Measurements from ENCODE around the gene NTN1. TPM values are rescaled to one million over a fixed set of nuclear protein-coding genes. Genes with fewer than 3 reads are reported as not detected.

The NTN1 gene
- total and polyA plus RNA-seq, 2 of the 13 experiments (the other 11 are each of a cell fraction or from before 2014, with no cell fraction given) = 0.04 to 0.05 TPM

GRCh38 chr17:9011001-9011400, 10.3 kb upstream of the NTN1 start:
- no peak overlapping the region for H3K4me2 ChIP-seq (ENCODE audit: low read depth, low read length)
- BruUV-seq (replicated peaks) = no TSS peak
- no peaks in the 10 kb centered on the region for H4K20me1 ChIP-seq (ENCODE audit: insufficient read depth, low read length)
- POLR2A ChIA-PET = no interaction called here
- no peak overlapping the region for H2AFZ ChIP-seq (ENCODE audit: low read length)
- H3K4me3 ChIP-seq (replicated peaks in 1 of 3; ENCODE audit: insufficient read depth in 1 of 3, low read depth in 2 of 3, low read length in 3 of 3) = no peak overlapping the region
- no peaks in the 10 kb centered on the region for H3K36me3 ChIP-seq (replicated peaks in 1 of 2; ENCODE audit: control insufficient read depth in 1 of 2, insufficient read depth in 2 of 2, low read length in 2 of 2)
- 17% methylated on average over 5 of the region's 7 CpGs for WGBS (ENCODE audit: low lambda C conversion rate)
- CTCF ChIA-PET (ENCODE audit: low intra/inter-chr PET ratio, low total read pairs) = no interaction called here
- FAIRE-seq = no peak
- no peak overlapping the region for H3K9ac ChIP-seq (ENCODE audit: insufficient read depth, low read depth, low read length)
- TF ChIP-seq BORCS8-MEF2B (CRISPR knock-in tag; IDR thresholded peaks at IDR 0.05) = no peak
- TF ChIP-seq BCL6 (CRISPR knock-in tag; IDR thresholded peaks at IDR 0.05) = no peak
- TF ChIP-seq CEBPB (IDR thresholded peaks at IDR 0.05; ENCODE audit: borderline replicate concordance, low read depth, low read length) = no peak
- no peak for TF ChIP-seq PRDM4 (CRISPR knock-in tag; IDR thresholded peaks at IDR 0.05; ENCODE audit: borderline replicate concordance)
- no peak for TF ChIP-seq CENPBD1 (CRISPR knock-in tag; IDR thresholded peaks at IDR 0.05; ENCODE audit: borderline replicate concordance, low read depth)
- TF ChIP-seq THYN1 (CRISPR knock-in tag; IDR thresholded peaks at IDR 0.05; ENCODE audit: borderline replicate concordance, low read depth) = no peak
- TF ChIP-seq MEIS2 (CRISPR knock-in tag; IDR thresholded peaks at IDR 0.05) = no peak
- no peak for TF ChIP-seq ZNF558 (CRISPR knock-in tag; IDR thresholded peaks at IDR 0.05; ENCODE audit: borderline replicate concordance)
- TF ChIP-seq EED (CRISPR knock-in tag; IDR thresholded peaks at IDR 0.05) = no peak
- no peak for TF ChIP-seq ZIK1 (CRISPR knock-in tag; IDR thresholded peaks at IDR 0.05; ENCODE audit: borderline replicate concordance, low read depth)
- no peak for TF ChIP-seq CBX5 (CRISPR knock-in tag; IDR thresholded peaks at IDR 0.05; ENCODE audit: borderline replicate concordance)
- TF ChIP-seq THRA (CRISPR knock-in tag; IDR thresholded peaks at IDR 0.05; ENCODE audit: borderline replicate concordance) = no peak
- no peak for TF ChIP-seq ETV5 (CRISPR knock-in tag; IDR thresholded peaks at IDR 0.05; ENCODE audit: borderline replicate concordance)
- H3K4me1 ChIP-seq (ENCODE audit: insufficient read depth, low read length) = no peaks in the 10 kb centered on the region
- no peak overlapping the region for H3K27ac ChIP-seq (ENCODE audit: extremely low read length, insufficient read depth, low read length)
- peaks cover 0 to 27% of the 10 kb centered on the region in 2 experiments; a peak in 2 of 5 replicates for H3K27me3 ChIP-seq (ENCODE audit: control insufficient read depth in 1 of 2, insufficient read depth in 2 of 2, low read length in 2 of 2)
- ATAC-seq = no peak
- no peak for DNase-seq (ENCODE audit: low spot score)
- in situ Hi-C loops (cut with HindIII; ENCODE audit: extremely low pct_ligation_motif_present, low pct_unique_long_range_greater_than_20kb) (no loop called here), intact Hi-C loops (cut with micrococcal nuclease; ENCODE audit: unreplicated experiment) (no loop called here)
- no peaks in the 10 kb centered on the region for H3K9me3 ChIP-seq (ENCODE audit: low read length)
- no peaks in the 10 kb centered on the region for H3K79me2 ChIP-seq (ENCODE audit: insufficient read depth, low read length)

Measured in HepG2 (cell line).